ENCODE data around the gene SERPINA12. TPM values are rescaled to one million over a fixed set of nuclear protein-coding genes. Genes with fewer than 3 reads are reported as not detected.

SERPINA12 gene
- total RNA-seq, 2 donors from 2014 or later, result 0.82 to 1.1 TPM

- Histone ChIP-seq H3K27ac (no peak overlapping the region), H3K4me3 (no peak overlapping the region), H3K36me3 (no peaks in the 10 kb centered on the region), H3K9me3 (no peaks in the 10 kb centered on the region), H3K27me3 (replicated peaks; ENCODE audit: insufficient read depth) (peaks cover 1% of the 10 kb centered on the region), H3K4me1 (replicated peaks) (no peaks in the 10 kb centered on the region)
- TF ChIP-seq POLR2A (IDR thresholded peaks at IDR 0.05), result no peak
- no peak for DNase-seq (ENCODE audit: low spot score)
- WGBS, result 83% methylated on average over 5 of the region's 5 CpGs
- intact Hi-C loops (cut with DNase I), result no loop called here
These were observed 27.7 kb downstream of the SERPINA12 start for GRCh38 chr14:94481468-94482131.

- 20% methylated on average over 2 of the region's 2 CpGs for whole genome bisulfite sequencing
- Histone ChIP-seq H3K27me3 (replicated peaks; ENCODE audit: insufficient read depth) (peaks cover 2% of the 10 kb centered on the region), H3K27ac (no peak overlapping the region), H3K4me1 (replicated peaks) (no peaks in the 10 kb centered on the region), H3K9me3 (no peaks in the 10 kb centered on the region), H3K4me3 (no peak overlapping the region), H3K36me3 (no peaks in the 10 kb centered on the region)
- TF ChIP-seq POLR2A (IDR thresholded peaks at IDR 0.05) (no peak), CTCF (IDR thresholded peaks at IDR 0.05) (no peak), POLR2AphosphoS5 (IDR thresholded peaks at IDR 0.05) (no peak)
- DNase-seq (ENCODE audit: low spot score), result no peak
- intact Hi-C loops (cut with DNase I), result no loop called here
These were observed 28.5 kb downstream of the SERPINA12 start for GRCh38 chr14:94480809-94481208.

GRCh38 chr14:94478420-94478819 lies 30.8 kb downstream of the SERPINA12 start:
- Histone ChIP-seq H3K27me3 (replicated peaks; ENCODE audit: insufficient read depth) (peaks cover 2% of the 10 kb centered on the region), H3K4me3 (no peak overlapping the region), H3K9me3 (no peaks in the 10 kb centered on the region), H3K4me1 (replicated peaks) (no peaks in the 10 kb centered on the region), H3K36me3 (no peaks in the 10 kb centered on the region), H3K27ac (no peak overlapping the region)
- no peak for TF ChIP-seq POLR2AphosphoS5 (IDR thresholded peaks at IDR 0.05)
- no peak for TF ChIP-seq POLR2A (IDR thresholded peaks at IDR 0.05)
- no peak for TF ChIP-seq CTCF (IDR thresholded peaks at IDR 0.05)
- no peak for DNase-seq (ENCODE audit: low spot score)
- intact Hi-C loops (cut with DNase I), result no loop called here

- Histone ChIP-seq H3K4me3 (no peak within 1 kb of the TSS), H3K27me3 (replicated peaks; ENCODE audit: insufficient read depth) (peaks cover 2% of the 10 kb centered on the region), H3K4me1 (replicated peaks) (no peaks in the 10 kb centered on the region), H3K27ac (no peak within 1 kb of the TSS), H3K9me3 (no peaks in the 10 kb centered on the region), H3K36me3 (no peaks in the 10 kb centered on the region)
- DNase-seq (ENCODE audit: low spot score), result no peak
- no peak for TF ChIP-seq POLR2A (IDR thresholded peaks at IDR 0.05)
- TF ChIP-seq POLR2AphosphoS5 (IDR thresholded peaks at IDR 0.05), result no peak
- no peak for TF ChIP-seq CTCF (IDR thresholded peaks at IDR 0.05)
- intact Hi-C loops (cut with DNase I), result no loop called here
- WGBS, result 90% methylated on average over 2 of the region's 2 CpGs
These were observed 33.2 kb downstream of the SERPINA12 start, which contains the start of gene SERPINA9 for GRCh38 chr14:94476023-94476422. Gene SERPINA9, minus strand, starts transcription at chr14:94476197. Its CDS starts 6,357 bp downstream, at chr14:94469840.

GRCh38 chr14:94474581-94475031 lies 34.7 kb downstream of the SERPINA12 start:
- no peak for DNase-seq (ENCODE audit: low spot score)
- 89% methylated on average over 7 of the region's 7 CpGs for WGBS
- TF ChIP-seq POLR2A (IDR thresholded peaks at IDR 0.05), result no peak
- no peak for TF ChIP-seq POLR2AphosphoS5 (IDR thresholded peaks at IDR 0.05)
- no peak for TF ChIP-seq CTCF (IDR thresholded peaks at IDR 0.05)
- Histone ChIP-seq H3K9me3 (no peaks in the 10 kb centered on the region), H3K27ac (no peak overlapping the region), H3K4me3 (no peak overlapping the region), H3K4me1 (replicated peaks) (no peaks in the 10 kb centered on the region), H3K36me3 (no peaks in the 10 kb centered on the region), H3K27me3 (replicated peaks; ENCODE audit: insufficient read depth) (peaks cover 2% of the 10 kb centered on the region)
- intact Hi-C loops (cut with DNase I), result no loop called here
